ENCODE results near the gene RUSC1. TPM values are rescaled to one million over a fixed set of nuclear protein-coding genes. Genes with fewer than 3 reads are reported as not detected.

RUSC1 gene
- total RNA-seq, 1 donor from 2014 or later: 35.4 TPM

GRCh38 chr1:155319536-155319935 is 1.2 kb upstream of the RUSC1 start:
- H3K9me3 Mint-ChIP-seq (ENCODE audit: unreplicated experiment): no peaks in the 10 kb centered on the region
- H3K27ac Mint-ChIP-seq (ENCODE audit: unreplicated experiment): no peak overlapping the region
- TF ChIP-seq CTCF (IDR thresholded peaks at IDR 0.05): no peak
- H3K4me1 Mint-ChIP-seq (ENCODE audit: unreplicated experiment): peaks cover 25% of the 10 kb centered on the region
- DNase-seq (ENCODE audit: extremely low spot score, unreplicated experiment): no peak
- peaks cover 5% of the 10 kb centered on the region for H3K36me3 Mint-ChIP-seq (ENCODE audit: unreplicated experiment)
- H3K4me3 Mint-ChIP-seq (ENCODE audit: unreplicated experiment): no peak overlapping the region
- H3K27me3 Mint-ChIP-seq (ENCODE audit: unreplicated experiment): no peaks in the 10 kb centered on the region

- H3K27me3 Mint-ChIP-seq (ENCODE audit: unreplicated experiment): no peaks in the 10 kb centered on the region
These were observed 442 bp upstream of the RUSC1 start for GRCh38 chr1:155320252-155320651.

GRCh38 chr1:155321639-155322503 is 1.2 kb downstream of the RUSC1 start:
- Mint-ChIP-seq H3K4me1 (ENCODE audit: unreplicated experiment) (peaks cover 32% of the 10 kb centered on the region), H3K27me3 (ENCODE audit: unreplicated experiment) (no peaks in the 10 kb centered on the region), H3K27ac (ENCODE audit: unreplicated experiment) (peak overlapping the region; percentile 83), H3K36me3 (ENCODE audit: unreplicated experiment) (peaks cover 5% of the 10 kb centered on the region), H3K4me3 (ENCODE audit: unreplicated experiment) (peak overlapping the region; percentile 86), H3K9me3 (ENCODE audit: unreplicated experiment) (no peaks in the 10 kb centered on the region)
- no peak for TF ChIP-seq CTCF (IDR thresholded peaks at IDR 0.05)
- DNase-seq (ENCODE audit: extremely low spot score, unreplicated experiment): no peak

More at GRCh38 chr1:155320252-155320651, 442 bp upstream of the RUSC1 start:
- Mint-ChIP-seq H3K27ac (ENCODE audit: unreplicated experiment) (peak overlapping the region; percentile 19), H3K36me3 (ENCODE audit: unreplicated experiment) (peaks cover 5% of the 10 kb centered on the region), H3K4me1 (ENCODE audit: unreplicated experiment) (peaks cover 25% of the 10 kb centered on the region), H3K9me3 (ENCODE audit: unreplicated experiment) (no peaks in the 10 kb centered on the region), H3K4me3 (ENCODE audit: unreplicated experiment) (peak overlapping the region; percentile 86)
- no peak for TF ChIP-seq CTCF (IDR thresholded peaks at IDR 0.05)
- no peak for DNase-seq (ENCODE audit: extremely low spot score, unreplicated experiment)

GRCh38 chr1:155322571-155322952 is 1.9 kb downstream of the RUSC1 start:
- peak overlapping the region; percentile 86 for H3K4me3 Mint-ChIP-seq (ENCODE audit: unreplicated experiment)
- no peaks in the 10 kb centered on the region for H3K27me3 Mint-ChIP-seq (ENCODE audit: unreplicated experiment)
- peaks cover 32% of the 10 kb centered on the region for H3K4me1 Mint-ChIP-seq (ENCODE audit: unreplicated experiment)
- H3K9me3 Mint-ChIP-seq (ENCODE audit: unreplicated experiment): no peaks in the 10 kb centered on the region
- DNase-seq (ENCODE audit: extremely low spot score, unreplicated experiment): no peak
- peaks cover 5% of the 10 kb centered on the region for H3K36me3 Mint-ChIP-seq (ENCODE audit: unreplicated experiment)
- no peak for TF ChIP-seq CTCF (IDR thresholded peaks at IDR 0.05)
- H3K27ac Mint-ChIP-seq (ENCODE audit: unreplicated experiment): peak overlapping the region; percentile 83

- Mint-ChIP-seq H3K9me3 (ENCODE audit: unreplicated experiment) (no peaks in the 10 kb centered on the region), H3K36me3 (ENCODE audit: unreplicated experiment) (peaks cover 8% of the 10 kb centered on the region), H3K27ac (ENCODE audit: unreplicated experiment) (peak overlapping the region; percentile 80)
These were observed 2.4 kb downstream of the RUSC1 start for GRCh38 chr1:155322953-155323728.

More at GRCh38 chr1:155322953-155323728, 2.4 kb downstream of the RUSC1 start:
- peak; percentile 98 for DNase-seq (ENCODE audit: extremely low spot score, unreplicated experiment)
- peaks cover 32% of the 10 kb centered on the region for H3K4me1 Mint-ChIP-seq (ENCODE audit: unreplicated experiment)
- peak overlapping the region; percentile 86 for H3K4me3 Mint-ChIP-seq (ENCODE audit: unreplicated experiment)
- H3K27me3 Mint-ChIP-seq (ENCODE audit: unreplicated experiment): no peaks in the 10 kb centered on the region
- peak; percentile 97 for TF ChIP-seq CTCF (IDR thresholded peaks at IDR 0.05)

Data from osteocyte (in vitro differentiated cells).